Left lung (tissue), 14 donors: ENCODE data around the gene DNAJC9. TPM values are rescaled to one million over a fixed set of nuclear protein-coding genes. Genes with fewer than 3 reads are reported as not detected.

Experiments
- ATAC-seq: fragments of 200-7000 bp; cut with Tn5 transposase; one replicate; pipeline ENCODE4 v1.9.1; 2020; ENCODE audit warnings: moderate library complexity
- DNase-seq, 4 donors: peaks; one replicate each; pipeline ENCODE4 v3.0.0-alpha.2; 2013 to 2020
- H3K27ac ChIP-seq, 2 donors: fragments of 200-600 bp; sonication (generic) in 1 of 2; one replicate each; pipeline versions ENCODE4 v1.5.0 to v1.8.0; 2020 to 2021
- H3K27me3 ChIP-seq, 2 donors: fragments of 200-600 bp; sonication (generic) in 1 of 2; one replicate each; pipeline versions ENCODE4 v1.5.0 to v1.8.0; 2020 to 2021
- H3K36me3 ChIP-seq, 2 donors: fragments of 200-600 bp; sonication (generic) in 1 of 2; one replicate each; pipeline versions ENCODE4 v1.5.0 to v1.8.0; 2020 to 2021
- H3K4me1 ChIP-seq, 2 donors: fragments of 200-600 bp; one replicate each; pipeline ENCODE4 v1.8.0; 2021
- H3K4me3 ChIP-seq, 2 donors: fragments of 200-600 bp; sonication (generic) in 1 of 2; one replicate each; pipeline versions ENCODE4 v1.5.0 to v1.8.0; 2020 to 2021; ENCODE audit warnings: mild to moderate bottlenecking in 1 of 2
- H3K9me3 ChIP-seq, 2 donors: fragments of 200-600 bp; sonication (generic) in 1 of 2; one replicate each; pipeline versions ENCODE4 v1.5.0 to v1.8.0; 2020 to 2021
- intact Hi-C, 2 donors: fragments of 100-400 bp; cut with DNase I; formaldehyde crosslinking; loops; one replicate each; pipeline versions ENCODE4 v1.11.2 to v1.14.2; 2022
- long read RNA-seq, 12 donors: library from polyadenylated mRNA in 2 of 12; unstranded in 2 of 12; transcript quantifications; one replicate each; pipeline ENCODE4 v2.0.0 and lab custom pipeline, GENCODE V29; 2019 to 2026
- polyA plus RNA-seq, 6 donors: library from polyadenylated mRNA; unstranded; fragments of 120-200 nt; gene quantifications; one replicate each; pipeline ENCODE4 v1.2.1, GENCODE V29; 2013; ENCODE audit not compliant: insufficient read length in 6 of 6
- total RNA-seq, 2 donors: library from RNA; stranded (reverse); fragmentation: NEBNext Ultra II Directional; extraction: Animal tissue kit (Norgen Biotek cat#: 25700); gene quantifications; one replicate each; pipeline ENCODE4 v1.2.1, GENCODE V29; 2021
- TF ChIP-seq, protein P1 (sequence below), 2 donors: fragments of 200-600 bp; sonication (generic) in 1 of 2; IDR thresholded peaks; one replicate each; pipeline versions ENCODE4 v1.5.0 to v1.8.0; 2021; ENCODE audit warnings: antibody characterized with exemption in 2 of 2
- donor health status: DM: no; HTN: yes; CAD: no.
- donor health status: DM: no; HTN: no; CAD: no.

The DNAJC9 gene, protein sequence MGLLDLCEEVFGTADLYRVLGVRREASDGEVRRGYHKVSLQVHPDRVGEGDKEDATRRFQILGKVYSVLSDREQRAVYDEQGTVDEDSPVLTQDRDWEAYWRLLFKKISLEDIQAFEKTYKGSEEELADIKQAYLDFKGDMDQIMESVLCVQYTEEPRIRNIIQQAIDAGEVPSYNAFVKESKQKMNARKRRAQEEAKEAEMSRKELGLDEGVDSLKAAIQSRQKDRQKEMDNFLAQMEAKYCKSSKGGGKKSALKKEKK
- total RNA-seq (10 to 100 TPM; 14.6 to 17.6 TPM), polyA plus RNA-seq (10 to 100 TPM; 29.2 to 34.8 (median 32.8) TPM)
- long read RNA-seq, donor 1, transcript DNAJC9-201 (5 exons, 3,032 nt), result major isoform, 33 of 95 reads
- long read RNA-seq, donor 1, partial matches to known transcripts, result 62 of 95 reads
- long read RNA-seq, donor 1, other reads (novel, unspliced or antisense), result 0 of 95 reads
- long read RNA-seq, donor 2, transcript DNAJC9-201 (5 exons, 3,032 nt), result major isoform, 21 of 113 reads
- long read RNA-seq, donor 2, partial matches to known transcripts, result 92 of 113 reads
- long read RNA-seq, donor 2, other reads (novel, unspliced or antisense), result 0 of 113 reads
- long read RNA-seq, donor 3, transcript DNAJC9-201 (5 exons, 3,032 nt), result major isoform, 15 of 23 reads
- long read RNA-seq, donor 3, partial matches to known transcripts, result 8 of 23 reads
- long read RNA-seq, donor 3, other reads (novel, unspliced or antisense), result 0 of 23 reads
- long read RNA-seq, donor 4, transcript DNAJC9-201 (5 exons, 3,032 nt), result major isoform, 12 of 16 reads
- long read RNA-seq, donor 4, partial matches to known transcripts, result 3 of 16 reads
- long read RNA-seq, donor 4, other reads (novel, unspliced or antisense), result 1 of 16 reads
- long read RNA-seq, donor 5, transcript DNAJC9-201 (5 exons, 3,032 nt), result major isoform, 16 of 21 reads
- long read RNA-seq, donor 5, partial matches to known transcripts, result 5 of 21 reads
- long read RNA-seq, donor 5, other reads (novel, unspliced or antisense), result 0 of 21 reads
- long read RNA-seq, donor 6, transcript DNAJC9-201 (5 exons, 3,032 nt), result major isoform, 17 of 62 reads
- long read RNA-seq, donor 6, partial matches to known transcripts, result 45 of 62 reads
- long read RNA-seq, donor 6, other reads (novel, unspliced or antisense), result 0 of 62 reads
- long read RNA-seq, donor 7, transcript DNAJC9-201 (5 exons, 3,032 nt), result major isoform, 14 of 14 reads
- long read RNA-seq, donor 7, partial matches to known transcripts, result 0 of 14 reads
- long read RNA-seq, donor 7, other reads (novel, unspliced or antisense), result 0 of 14 reads
- long read RNA-seq, donor 8, transcript DNAJC9-201 (5 exons, 3,032 nt), result major isoform, 14 of 58 reads
- long read RNA-seq, donor 8, partial matches to known transcripts, result 39 of 58 reads
- long read RNA-seq, donor 8, other reads (novel, unspliced or antisense), result 5 of 58 reads
- long read RNA-seq, donor 9, partial matches to known transcripts, result 0 of 1 reads
- long read RNA-seq, donor 9, other reads (novel, unspliced or antisense), result 0 of 1 reads
- long read RNA-seq, donor 10, transcript DNAJC9-201 (5 exons, 3,032 nt), result major isoform, 36 of 45 reads
- long read RNA-seq, donor 10, partial matches to known transcripts, result 7 of 45 reads
- long read RNA-seq, donor 10, other reads (novel, unspliced or antisense), result 2 of 45 reads
- long read RNA-seq, donor 11, transcript DNAJC9-201 (5 exons, 3,032 nt), result major isoform, 11 of 42 reads
- long read RNA-seq, donor 11, partial matches to known transcripts, result 31 of 42 reads
- long read RNA-seq, donor 11, other reads (novel, unspliced or antisense), result 0 of 42 reads
- long read RNA-seq, donor 12, transcript DNAJC9-201 (5 exons, 3,032 nt), result major isoform, 13 of 19 reads
- long read RNA-seq, donor 12, partial matches to known transcripts, result 6 of 19 reads
- long read RNA-seq, donor 12, other reads (novel, unspliced or antisense), result 0 of 19 reads

DNA sequence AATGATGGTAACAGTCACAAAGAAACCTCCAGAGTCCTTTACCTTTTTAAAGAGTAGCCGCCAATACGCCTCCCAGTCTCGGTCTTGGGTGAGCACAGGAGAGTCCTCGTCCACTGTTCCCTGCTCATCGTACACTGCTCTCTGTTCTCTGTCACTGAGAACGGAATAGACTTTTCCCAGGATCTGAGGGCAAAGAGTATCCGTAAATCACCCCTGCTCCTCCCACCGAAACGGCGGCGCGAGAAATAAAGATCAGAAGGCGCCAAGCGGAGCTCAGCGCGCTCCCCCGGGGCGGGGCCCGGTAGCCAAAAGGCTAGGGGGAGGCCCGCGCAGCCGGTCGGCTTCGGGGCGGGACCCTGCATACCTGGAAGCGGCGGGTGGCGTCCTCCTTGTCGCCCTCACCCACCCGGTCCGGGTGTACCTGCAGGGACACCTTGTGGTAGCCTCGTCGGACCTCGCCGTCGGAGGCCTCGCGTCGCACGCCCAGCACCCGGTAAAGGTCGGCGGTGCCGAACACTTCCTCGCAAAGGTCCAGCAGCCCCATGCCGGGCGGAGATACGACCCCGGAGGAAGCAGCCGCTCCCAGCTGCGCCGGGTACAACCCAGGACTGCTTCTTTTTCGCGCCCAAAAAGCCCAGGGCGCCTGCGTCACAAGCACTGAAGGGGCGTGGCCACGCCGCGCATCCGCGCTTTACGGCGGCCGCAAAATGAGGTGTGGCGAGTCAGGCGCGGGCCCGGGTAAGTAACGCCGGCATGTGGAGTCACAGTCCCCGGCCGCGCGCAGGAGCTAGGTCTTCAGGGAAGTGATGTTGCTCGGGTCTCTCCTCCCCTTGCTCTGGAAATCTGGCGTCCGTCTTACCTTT is at the start of gene DNAJC9:
Gene DNAJC9 (minus strand): TSS at position 610 of the 863 bp plus-strand sequence. CDS start 66 bp downstream, at position 544.
- Histone ChIP-seq H3K9me3 (no peaks in the 10 kb centered on the region), H3K4me1 (peaks cover 20 to 51% of the 10 kb centered on the region in 2 donors), H3K27me3 (no peaks in the 10 kb centered on the region), H3K4me3 (peak within 1 kb of the TSS; percentile 86 to 93), H3K27ac (peak within 1 kb of the TSS; percentile 68 to 84), H3K36me3 (peaks cover 0 to 55% of the 10 kb centered on the region in 2 donors)
- TF ChIP-seq, protein P1, sequence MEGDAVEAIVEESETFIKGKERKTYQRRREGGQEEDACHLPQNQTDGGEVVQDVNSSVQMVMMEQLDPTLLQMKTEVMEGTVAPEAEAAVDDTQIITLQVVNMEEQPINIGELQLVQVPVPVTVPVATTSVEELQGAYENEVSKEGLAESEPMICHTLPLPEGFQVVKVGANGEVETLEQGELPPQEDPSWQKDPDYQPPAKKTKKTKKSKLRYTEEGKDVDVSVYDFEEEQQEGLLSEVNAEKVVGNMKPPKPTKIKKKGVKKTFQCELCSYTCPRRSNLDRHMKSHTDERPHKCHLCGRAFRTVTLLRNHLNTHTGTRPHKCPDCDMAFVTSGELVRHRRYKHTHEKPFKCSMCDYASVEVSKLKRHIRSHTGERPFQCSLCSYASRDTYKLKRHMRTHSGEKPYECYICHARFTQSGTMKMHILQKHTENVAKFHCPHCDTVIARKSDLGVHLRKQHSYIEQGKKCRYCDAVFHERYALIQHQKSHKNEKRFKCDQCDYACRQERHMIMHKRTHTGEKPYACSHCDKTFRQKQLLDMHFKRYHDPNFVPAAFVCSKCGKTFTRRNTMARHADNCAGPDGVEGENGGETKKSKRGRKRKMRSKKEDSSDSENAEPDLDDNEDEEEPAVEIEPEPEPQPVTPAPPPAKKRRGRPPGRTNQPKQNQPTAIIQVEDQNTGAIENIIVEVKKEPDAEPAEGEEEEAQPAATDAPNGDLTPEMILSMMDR (IDR thresholded peaks at IDR 0.05), result no peak
- intact Hi-C loops, result no loop called here
- DNase-seq (peak; percentile 92 to 99 (median 96)), ATAC-seq (peak; percentile 94)

DNA sequence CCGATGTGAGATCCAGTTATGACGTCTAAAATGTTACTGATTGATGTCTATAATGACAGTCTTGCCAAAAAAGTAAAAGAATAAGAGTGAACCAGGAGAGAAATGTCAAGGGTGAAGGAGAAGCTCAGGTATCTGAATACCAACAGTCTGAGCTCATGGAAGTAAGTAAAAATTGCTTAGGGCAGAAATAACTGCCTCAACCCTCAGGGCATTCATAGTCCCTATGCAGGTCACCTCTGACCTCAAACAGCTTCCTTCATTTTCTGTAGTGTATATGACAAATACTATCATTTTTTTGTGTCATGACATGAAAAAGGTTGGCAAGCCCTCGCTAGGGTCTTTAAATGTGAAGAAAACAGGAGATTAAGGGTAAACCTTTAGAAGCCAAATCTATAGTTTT is 46.4 kb upstream of the DNAJC9 start:
- H3K36me3 ChIP-seq, result no peaks in the 10 kb centered on the region
- TF ChIP-seq, protein P1 (IDR thresholded peaks at IDR 0.05), result no peak
- no peaks in the 10 kb centered on the region for H3K4me1 ChIP-seq
- no peak for DNase-seq
- ATAC-seq, result no peak
- H3K27ac ChIP-seq, result no peak overlapping the region
- H3K4me3 ChIP-seq, result no peak overlapping the region
- intact Hi-C loops, result no loop called here
- H3K27me3 ChIP-seq, result no peaks in the 10 kb centered on the region
- no peaks in the 10 kb centered on the region for H3K9me3 ChIP-seq

DNA sequence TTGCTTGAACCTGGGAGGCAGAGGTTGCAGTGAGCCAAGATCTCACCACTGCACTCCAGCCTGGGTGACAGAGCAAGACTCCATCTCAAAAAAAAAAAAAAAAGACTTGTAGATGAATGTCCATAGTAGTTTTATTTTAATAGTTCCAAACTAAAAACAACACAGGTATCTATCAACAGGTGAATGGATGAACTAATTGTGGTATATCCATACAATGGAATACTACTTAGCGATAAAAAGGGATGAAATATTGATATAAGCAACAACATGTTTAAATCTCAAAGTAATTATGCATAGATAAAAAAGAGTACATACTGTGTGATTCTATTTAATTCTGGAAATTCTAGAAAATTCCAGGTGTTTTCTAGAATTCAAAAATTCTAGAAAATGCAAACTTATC is 42.9 kb upstream of the DNAJC9 start:
- H3K4me3 ChIP-seq, result no peak overlapping the region
- H3K27me3 ChIP-seq, result no peaks in the 10 kb centered on the region
- no peaks in the 10 kb centered on the region for H3K36me3 ChIP-seq
- no peak overlapping the region for H3K27ac ChIP-seq
- no peaks in the 10 kb centered on the region for H3K9me3 ChIP-seq
- TF ChIP-seq, protein P1 (IDR thresholded peaks at IDR 0.05), result no peak
- intact Hi-C loops, result no loop called here
- H3K4me1 ChIP-seq, result no peaks in the 10 kb centered on the region
- ATAC-seq, result no peak
- DNase-seq, result no peak

DNA sequence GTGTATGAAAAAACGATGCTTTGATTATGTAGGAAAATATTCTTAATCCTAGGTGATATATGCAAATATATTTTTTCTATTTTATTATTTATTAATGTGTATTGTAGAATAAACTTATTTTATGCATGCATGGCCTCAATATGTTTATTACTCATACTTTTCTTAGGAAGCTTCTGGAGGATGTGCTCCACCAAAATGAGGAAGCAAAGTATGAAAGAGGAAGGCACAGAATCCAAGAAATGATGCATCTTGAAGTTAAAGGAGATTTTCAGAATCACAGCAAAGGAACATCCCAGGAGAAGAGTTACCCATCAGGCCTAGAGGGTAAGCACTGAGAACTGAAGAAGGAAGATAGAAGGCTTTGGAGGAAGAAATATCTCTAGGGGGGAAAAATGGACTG is 40.4 kb upstream of the DNAJC9 start:
- Histone ChIP-seq H3K27me3 (no peaks in the 10 kb centered on the region), H3K27ac (no peak overlapping the region), H3K36me3 (no peaks in the 10 kb centered on the region), H3K9me3 (no peaks in the 10 kb centered on the region), H3K4me1 (no peaks in the 10 kb centered on the region), H3K4me3 (no peak overlapping the region)
- ATAC-seq (no peak), DNase-seq (no peak)
- intact Hi-C loops, result no loop called here
- TF ChIP-seq, protein P1 (IDR thresholded peaks at IDR 0.05), result no peak
